ENCODE data around the gene KMT2A.

DNA sequence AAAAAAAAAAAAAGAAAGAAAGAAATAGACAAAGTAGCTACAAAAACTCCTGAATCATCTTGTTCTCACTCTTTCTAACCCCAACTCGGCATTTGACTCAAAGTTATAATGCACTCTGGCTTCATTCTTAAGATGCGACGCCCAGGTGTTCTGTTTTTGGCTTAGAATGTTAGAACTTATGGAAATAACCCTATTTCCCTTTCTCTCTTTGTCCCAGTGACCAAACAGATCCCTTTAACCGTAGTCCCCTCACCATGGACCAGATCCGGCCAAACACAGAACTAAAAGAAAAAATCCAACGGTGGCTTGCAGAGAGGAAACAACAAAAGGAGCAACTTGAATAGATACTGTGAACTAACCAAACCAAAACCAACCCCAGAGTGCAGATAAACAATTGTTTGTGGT, 40.2 kb upstream of the KMT2A start:
- TF ChIP-seq, protein P1, sequence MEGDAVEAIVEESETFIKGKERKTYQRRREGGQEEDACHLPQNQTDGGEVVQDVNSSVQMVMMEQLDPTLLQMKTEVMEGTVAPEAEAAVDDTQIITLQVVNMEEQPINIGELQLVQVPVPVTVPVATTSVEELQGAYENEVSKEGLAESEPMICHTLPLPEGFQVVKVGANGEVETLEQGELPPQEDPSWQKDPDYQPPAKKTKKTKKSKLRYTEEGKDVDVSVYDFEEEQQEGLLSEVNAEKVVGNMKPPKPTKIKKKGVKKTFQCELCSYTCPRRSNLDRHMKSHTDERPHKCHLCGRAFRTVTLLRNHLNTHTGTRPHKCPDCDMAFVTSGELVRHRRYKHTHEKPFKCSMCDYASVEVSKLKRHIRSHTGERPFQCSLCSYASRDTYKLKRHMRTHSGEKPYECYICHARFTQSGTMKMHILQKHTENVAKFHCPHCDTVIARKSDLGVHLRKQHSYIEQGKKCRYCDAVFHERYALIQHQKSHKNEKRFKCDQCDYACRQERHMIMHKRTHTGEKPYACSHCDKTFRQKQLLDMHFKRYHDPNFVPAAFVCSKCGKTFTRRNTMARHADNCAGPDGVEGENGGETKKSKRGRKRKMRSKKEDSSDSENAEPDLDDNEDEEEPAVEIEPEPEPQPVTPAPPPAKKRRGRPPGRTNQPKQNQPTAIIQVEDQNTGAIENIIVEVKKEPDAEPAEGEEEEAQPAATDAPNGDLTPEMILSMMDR (conservative IDR thresholded peaks at IDR 0.05; ENCODE audit: low read depth, low read length), result no peak
- TF ChIP-seq EZH2 (IDR thresholded peaks at IDR 0.05; ENCODE audit: borderline replicate concordance, low read depth, low read length, poor library complexity, severe bottlenecking), result no peak

Data from A673 (cell line).